NCI-H69 (cell line): ENCODE results near the gene R3HDM2.
A peak's percentile ranks its signal among the peaks of the same experiment; 100 is the strongest.

ENCODE experiments used
- DNase-seq: peaks from one replicate; lab custom pipeline; 2025; lab: John Stamatoyannopoulos, UW

R3HDM2 gene

GRCh38 chr12:57467212-57467874 lies 36.5 kb upstream of the R3HDM2 start:
- DNase-seq, result no peak

GRCh38 chr12:57465747-57466505 lies 35.1 kb upstream of the R3HDM2 start:
- DNase-seq, result no peak

DNA sequence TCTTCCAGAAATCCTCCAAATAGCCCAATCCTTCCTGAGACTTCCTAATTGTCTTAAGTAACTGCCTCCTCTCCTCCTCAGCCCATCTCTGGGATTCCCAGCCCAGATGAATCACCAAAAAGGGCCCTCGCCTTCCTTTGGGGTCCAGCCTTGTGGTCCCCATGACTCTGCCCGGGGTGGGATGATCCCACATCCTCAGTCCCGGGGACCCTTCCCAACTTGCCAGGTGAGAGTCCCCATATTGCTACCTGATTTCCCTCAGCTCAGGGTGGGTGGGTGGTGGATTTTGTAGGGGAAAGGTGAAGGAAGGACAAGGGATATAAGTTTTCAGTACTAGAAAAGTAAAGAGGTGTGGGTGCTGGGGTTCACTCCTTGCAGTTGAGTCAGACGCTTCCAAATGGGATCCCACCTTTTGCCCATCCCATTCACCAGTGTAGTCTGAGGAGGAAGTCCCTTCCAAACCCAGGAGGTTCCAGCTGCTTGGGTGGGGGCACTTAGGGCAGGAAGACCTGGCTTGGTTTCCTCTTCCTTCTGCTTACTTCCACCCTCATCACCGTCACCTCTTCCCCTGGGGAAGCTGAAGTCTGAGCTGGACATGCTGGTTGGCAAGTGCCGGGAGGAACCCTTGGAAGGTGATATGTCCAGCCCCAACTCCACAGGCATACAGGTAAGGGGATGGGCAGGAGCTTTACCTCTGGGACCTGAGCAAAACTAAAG lies 34.3 kb upstream of the R3HDM2 start:
- DNase-seq, result no peak

GRCh38 chr12:57464569-57464968 lies 33.7 kb upstream of the R3HDM2 start:
- no peak for DNase-seq

DNA sequence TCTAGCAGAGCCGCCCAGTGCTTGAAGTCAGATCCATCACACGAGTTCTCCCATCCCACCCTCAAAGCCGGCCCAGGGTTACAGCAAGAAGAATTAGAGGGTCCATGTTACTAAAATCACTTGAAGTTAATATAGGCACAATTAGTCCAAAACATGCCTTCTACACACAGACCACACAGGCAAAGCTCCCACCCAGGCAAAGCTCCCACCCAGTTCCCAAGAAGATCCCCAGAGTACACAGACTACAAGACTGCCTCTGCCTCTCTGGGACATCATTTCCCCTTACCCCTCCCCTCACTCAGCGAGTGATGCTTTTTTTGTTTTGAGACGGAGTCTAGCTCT lies 32.0 kb upstream of the R3HDM2 start:
- no peak for DNase-seq

GRCh38 chr12:57462251-57462911 lies 31.5 kb upstream of the R3HDM2 start:
- peak; percentile 97 for DNase-seq

GRCh38 chr12:57461917-57462250 lies 31.0 kb upstream of the R3HDM2 start:
- DNase-seq, result peak; percentile 61

DNA sequence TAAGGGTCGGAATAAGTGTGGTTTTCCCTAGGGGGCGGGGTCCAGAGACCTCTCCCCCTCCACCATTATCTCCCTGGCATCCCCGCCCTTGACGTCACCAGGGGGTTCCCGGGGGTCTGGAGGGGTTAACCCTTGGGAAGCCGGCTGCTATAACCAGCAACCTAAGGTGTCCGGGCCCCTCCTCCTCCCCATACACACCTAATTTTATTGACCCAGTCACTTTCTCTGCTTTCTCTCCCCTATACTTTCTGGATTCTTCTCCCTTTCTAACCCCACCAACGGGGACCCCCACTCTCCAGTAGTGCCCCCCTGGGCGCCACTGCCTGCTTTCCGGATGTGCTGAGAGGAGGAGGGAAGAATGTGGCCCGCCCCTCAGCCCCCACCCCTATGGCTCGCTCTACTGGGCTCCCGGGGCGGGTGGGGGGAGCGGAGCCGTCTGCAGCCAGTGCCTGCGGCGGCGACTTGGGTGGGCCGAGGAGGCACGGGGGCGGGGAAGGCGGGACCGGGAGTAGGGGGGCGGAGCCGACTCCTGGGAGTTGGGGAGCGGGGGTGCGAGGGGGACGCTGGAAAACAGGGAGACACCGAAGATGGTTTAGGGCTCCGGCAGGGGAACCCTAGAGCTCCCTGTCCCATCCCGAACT lies 30.6 kb upstream of the R3HDM2 start:
- DNase-seq, result peak; percentile 82

GRCh38 chr12:57460841-57461275 lies 30.0 kb upstream of the R3HDM2 start:
- peak; percentile 48 for DNase-seq

DNA sequence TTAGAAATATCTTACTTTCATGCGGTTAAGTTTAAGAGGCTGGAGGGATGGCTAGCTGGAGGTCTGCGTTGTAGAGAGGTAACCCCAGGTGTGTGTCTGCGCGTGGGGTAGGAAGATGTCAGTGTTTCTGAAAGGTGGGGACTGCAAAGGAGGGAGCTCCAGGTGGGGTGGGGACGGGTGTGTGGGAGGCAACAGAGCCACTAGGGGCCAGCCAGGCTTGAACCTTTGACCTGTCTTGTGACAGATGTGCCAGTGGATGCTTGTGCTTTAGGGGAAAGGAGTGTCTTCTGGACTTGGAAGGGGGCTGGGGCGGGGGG lies 29.6 kb upstream of the R3HDM2 start:
- DNase-seq, result peak; percentile 49

GRCh38 chr12:57459750-57460467 lies 29.1 kb upstream of the R3HDM2 start, which contains the start of gene GLI1:
Gene GLI1, plus strand, starts transcription at chr12:57459785. Its CDS starts 3,907 bp downstream, at chr12:57463692.
- peak; percentile 49 for DNase-seq

DNA sequence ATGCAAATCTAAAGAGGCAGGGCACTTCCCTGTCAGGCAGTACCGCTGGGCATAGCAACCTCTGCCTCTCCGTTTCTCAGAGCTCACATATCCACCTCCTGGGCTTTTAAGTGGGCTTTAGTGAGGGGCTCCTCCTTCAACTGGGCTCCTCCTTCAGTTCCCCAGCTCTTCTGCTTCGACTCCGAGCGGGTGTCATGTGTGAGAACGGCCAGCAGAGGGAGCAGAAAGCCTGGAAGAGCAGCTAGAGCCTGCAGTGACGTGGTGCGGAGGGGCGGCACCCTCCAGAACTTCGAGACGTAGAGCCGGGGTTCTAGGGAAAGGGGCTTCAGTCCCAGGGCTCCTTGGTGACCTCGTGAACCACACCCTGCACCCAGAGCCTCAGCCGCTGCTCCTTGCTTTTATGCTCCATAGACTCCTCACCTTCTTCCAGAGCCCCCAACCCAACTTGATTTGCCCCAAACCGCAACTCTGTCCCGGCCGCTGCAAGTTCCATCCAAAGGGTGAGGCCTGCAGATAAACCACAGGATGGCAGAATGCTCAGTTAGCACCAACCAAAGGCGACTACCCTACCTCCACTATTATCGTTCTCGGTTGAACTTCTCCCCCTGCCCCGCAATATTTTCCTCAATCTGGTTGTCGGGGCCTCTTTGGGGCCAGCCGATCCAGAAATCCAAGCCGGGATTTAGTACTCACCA lies 28.4 kb upstream of the R3HDM2 start:
- DNase-seq, result peak; percentile 95

GRCh38 chr12:57458665-57459054 lies 27.8 kb upstream of the R3HDM2 start:
- DNase-seq, result no peak

DNA sequence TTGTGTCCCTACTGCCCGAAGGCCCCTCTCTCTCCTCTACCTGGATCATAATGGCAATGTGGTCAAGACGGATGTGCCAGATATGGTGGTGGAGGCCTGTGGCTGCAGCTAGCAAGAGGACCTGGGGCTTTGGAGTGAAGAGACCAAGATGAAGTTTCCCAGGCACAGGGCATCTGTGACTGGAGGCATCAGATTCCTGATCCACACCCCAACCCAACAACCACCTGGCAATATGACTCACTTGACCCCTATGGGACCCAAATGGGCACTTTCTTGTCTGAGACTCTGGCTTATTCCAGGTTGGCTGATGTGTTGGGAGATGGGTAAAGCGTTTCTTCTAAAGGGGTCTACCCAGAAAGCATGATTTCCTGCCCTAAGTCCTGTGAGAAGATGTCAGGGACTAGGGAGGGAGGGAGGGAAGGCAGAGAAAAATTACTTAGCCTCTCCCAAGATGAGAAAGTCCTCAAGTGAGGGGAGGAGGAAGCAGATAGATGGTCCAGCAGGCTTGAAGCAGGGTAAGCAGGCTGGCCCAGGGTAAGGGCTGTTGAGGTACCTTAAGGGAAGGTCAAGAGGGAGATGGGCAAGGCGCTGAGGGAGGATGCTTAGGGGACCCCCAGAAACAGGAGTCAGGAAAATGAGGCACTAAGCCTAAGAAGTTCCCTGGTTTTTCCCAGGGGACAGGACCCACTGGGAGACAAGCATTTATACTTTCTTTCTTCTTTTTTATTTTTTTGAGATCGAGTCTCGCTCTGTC lies 26.1 kb upstream of the R3HDM2 start:
- DNase-seq, result peak; percentile 41

DNA sequence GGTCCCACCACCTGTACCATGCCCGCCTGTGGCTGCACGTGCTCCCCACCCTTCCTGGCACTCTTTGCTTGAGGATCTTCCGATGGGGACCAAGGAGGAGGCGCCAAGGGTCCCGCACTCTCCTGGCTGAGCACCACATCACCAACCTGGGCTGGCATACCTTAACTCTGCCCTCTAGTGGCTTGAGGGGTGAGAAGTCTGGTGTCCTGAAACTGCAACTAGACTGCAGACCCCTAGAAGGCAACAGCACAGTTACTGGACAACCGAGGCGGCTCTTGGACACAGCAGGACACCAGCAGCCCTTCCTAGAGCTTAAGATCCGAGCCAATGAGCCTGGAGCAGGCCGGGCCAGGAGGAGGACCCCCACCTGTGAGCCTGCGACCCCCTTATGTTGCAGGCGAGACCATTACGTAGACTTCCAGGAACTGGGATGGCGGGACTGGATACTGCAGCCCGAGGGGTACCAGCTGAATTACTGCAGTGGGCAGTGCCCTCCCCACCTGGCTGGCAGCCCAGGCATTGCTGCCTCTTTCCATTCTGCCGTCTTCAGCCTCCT lies 25.4 kb upstream of the R3HDM2 start:
- DNase-seq, result peak; percentile 79

- peak; percentile 94 for DNase-seq
Observed at GRCh38 chr12:57455374-57456144, 24.7 kb upstream of the R3HDM2 start.

- DNase-seq, result peak; percentile 97
Observed at GRCh38 chr12:57454566-57455373, 23.9 kb upstream of the R3HDM2 start, which contains the start of gene INHBE. Gene INHBE, plus strand, starts transcription at chr12:57455307. Its CDS starts 230 bp downstream, at chr12:57455537.

- DNase-seq, result no peak
Observed at GRCh38 chr12:57454213-57454565, 23.3 kb upstream of the R3HDM2 start.
